Measurements from ENCODE around the gene TMEM95.
"Not testable (repeated sequence)": the region's sequence is repeated elsewhere in the genome, so short reads cannot be mapped to it uniquely, and the experiment has no call there.

The TMEM95 gene

DNA sequence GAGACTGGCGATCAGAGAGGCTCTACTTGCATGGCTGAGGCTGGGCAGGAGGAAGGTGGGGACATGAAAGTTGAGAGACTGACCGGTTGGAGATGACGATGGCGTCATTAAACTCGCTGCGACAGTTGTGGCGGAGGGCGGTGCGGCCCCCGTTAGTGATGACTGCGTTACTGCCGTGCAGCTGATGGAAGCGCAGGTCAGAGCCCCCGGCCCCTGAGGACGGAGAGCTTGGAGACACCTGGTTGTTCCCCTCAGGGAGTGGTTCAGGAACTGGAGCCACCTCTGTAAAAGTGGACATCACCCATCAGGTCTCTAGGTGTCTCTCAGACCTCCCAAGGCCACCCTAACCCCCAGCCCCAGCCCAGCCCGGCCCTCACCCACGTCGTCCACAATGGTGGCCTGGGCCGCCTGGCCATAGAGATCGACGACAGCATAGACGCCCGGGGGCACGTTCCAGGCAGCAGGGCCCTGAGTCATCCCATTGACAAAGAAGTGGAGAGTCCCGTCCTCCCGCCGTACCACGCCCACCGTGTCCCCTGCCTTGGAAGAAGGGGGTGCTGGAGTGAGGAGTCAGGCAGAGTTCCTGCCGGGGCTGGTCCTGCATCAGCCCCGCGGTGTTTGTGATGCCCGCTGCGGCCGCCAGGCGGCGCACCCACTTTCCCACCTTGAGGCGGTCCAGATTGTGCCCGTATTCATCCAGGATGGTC, 31.1 kb upstream of the TMEM95 start:
- DNase-seq = no peak

DNA sequence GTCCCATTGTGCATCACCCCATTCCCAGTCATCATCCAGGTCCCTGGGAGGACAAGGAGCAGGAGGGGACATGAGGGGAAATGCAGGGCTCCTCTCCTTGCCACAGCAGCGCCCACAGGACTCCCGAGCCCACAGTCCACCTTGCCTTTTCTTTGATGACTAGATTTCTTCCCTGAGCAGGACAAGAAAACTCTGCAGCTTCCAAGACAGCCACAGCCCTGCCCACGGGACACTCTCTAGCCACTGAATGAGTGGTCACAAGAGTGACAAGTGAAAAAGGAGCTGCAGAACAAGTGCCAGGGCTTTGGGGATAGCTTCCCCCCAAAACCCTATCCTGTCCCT, 30.5 kb upstream of the TMEM95 start:
- DNase-seq = no peak

DNA sequence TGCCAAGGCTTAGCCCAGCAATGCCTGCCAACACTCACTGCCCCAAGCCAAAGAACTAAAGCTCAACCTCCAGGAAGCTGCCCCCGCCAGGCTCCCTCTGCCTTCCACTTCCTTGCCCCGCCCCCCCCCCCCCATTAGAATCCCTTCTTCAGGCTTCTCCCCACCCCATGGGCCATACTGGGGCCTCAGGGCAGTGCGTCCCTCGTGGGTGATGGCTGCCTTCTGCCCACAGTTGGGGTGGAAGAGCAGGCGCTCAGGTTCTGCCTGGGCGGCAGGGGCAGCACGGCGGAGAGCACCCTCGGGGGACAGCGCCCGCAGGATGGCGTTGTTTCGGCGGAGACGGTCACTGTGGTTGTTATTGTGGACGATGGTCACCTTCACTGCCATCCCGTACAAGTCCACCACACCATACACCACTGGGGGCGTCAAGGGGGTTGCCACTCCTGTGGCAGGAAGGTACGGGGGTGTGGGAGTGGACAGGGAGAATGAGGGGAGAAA, 29.9 kb upstream of the TMEM95 start:
- no peak for DNase-seq

DNA sequence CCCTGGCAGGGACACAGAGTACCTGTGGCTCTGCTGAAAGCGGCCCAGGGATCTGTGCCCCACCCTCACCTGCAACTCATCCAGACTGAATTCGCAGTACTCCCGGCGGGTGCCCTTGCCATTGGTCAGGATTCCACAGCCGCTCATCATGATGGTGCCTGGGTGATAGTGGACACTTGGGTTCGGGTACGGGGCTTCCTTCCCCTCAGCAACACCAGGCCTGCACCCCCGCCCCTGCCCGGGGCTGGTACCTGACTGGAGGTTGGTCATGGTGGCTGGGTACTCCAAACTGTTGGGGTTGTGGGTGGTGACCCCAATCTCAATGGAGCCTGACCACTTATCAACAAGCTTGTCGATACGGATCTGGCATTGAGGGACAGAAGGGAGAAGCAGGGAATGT, 28.8 kb upstream of the TMEM95 start:
- no peak for DNase-seq

DNA sequence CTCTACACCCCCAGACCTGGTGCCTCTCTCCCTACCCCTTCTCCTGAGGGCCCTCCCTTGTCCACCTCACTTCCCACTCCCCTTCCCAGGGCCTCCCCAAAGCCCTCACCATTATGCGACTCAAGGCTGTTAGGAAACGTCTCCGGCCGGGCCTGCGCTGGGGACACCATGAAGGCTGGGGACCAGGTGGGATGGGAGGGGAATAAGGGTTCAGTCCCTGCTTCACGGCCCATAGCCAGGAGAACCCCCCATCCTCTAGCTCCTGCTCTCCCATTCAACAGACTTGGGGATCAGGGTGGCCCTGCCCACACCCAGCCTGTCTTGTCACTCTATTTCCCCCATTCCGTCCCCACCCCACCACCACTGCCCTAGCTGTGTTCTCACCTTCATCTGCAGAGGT, 27.9 kb upstream of the TMEM95 start:
- DNase-seq = no peak

DNA sequence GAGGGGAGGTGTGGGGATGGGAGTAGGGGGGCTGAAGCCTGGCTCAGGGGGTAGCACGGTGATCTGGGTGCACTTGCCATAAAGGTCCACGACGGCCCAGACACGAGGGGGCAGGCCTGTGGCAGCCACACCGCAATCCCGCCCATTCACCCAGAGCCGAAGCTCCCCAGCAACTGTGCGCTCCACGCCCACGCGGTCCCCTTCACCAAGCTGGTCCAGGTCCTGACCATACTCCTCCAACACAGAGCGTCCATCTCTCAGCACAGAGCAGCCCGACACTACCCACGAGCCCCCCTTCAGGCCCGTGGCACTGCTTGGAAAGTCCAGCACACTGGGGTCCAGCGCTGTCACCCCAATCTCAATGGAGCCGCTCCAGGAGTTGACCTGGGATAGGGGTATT, 27.5 kb upstream of the TMEM95 start:
- DNase-seq = no peak

DNA sequence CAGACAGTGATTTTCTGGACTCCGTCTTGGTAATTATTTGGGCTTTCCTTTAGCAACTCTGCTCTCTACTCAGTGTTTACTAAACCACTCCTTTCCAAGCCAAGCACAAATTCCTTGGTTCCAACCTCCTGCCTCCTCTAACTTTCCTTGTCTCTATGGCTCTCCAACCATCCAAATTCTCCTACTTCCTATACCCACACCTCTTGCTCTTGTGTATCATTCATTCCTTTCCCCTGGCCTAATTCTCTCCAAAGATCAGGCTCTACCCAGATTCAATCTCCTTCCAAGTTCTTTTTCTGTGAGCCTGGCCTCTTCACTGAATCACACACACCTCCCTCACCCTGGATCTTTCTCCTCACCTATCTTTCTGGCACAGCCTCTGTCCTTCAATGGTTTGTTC, 26.9 kb upstream of the TMEM95 start:
- DNase-seq = no peak

DNA sequence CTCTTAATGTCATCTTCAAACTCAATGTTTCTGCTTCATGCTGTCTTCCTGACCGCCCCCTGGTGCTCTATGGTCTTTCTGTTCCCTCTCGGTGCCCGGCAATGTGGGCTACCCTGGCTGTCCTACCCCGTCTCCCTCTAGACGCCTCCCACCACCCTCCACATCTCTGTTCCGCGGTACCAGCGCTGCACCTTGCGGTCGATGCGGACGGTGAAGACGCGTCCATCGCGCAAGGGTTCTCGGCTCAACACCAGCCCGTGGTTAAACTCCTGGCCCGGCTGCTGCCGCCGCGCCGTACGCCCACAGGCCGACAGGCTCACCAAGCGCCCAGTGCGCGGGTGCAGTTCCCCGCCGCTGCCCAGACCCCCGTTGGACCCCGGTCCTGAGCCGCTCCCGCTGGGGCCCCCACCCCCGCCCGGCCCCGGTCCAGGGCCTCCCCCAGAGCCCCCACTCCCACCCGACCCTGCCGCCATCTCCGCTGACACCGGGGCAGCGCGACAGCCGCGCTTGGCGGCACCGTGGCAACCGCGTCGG, 26.0 kb upstream of the TMEM95 start, which contains the start of gene NEURL4:
Gene NEURL4, minus strand, starts transcription at position 496 of the 534 bp plus-strand sequence. Its CDS starts 23 bp downstream, at position 473.
- DNase-seq = no peak

DNA sequence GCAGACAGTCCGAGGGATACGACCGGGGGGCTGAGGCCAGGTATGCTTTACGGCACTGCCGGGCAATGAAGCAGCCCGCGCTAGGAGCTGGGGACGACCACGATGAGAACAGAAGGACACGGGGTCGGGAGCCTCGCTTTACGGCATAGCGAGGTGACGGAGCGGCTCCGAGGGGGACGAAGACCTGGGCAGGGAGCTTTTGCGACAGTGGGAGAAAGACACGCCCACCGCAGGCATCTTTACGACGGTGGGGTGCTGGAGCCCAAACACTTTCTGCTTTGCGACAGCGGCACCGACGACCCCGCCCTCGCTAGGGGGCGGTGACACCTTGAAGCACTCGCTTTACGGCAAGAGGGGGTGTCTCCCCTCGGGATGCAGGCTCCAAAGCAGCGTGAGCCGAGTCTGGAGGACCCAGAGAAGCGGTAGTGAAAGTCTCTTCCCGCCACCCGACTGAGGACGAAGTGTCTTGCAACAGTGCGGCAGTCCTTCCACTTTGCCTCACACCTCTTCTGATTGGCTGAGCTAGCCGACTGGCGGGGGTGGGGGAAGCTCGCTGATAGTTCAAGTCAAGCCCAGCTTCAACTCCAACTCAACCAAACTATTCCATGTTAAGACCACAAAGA, 25.5 kb upstream of the TMEM95 start:
- DNase-seq = peak; percentile 68

DNA sequence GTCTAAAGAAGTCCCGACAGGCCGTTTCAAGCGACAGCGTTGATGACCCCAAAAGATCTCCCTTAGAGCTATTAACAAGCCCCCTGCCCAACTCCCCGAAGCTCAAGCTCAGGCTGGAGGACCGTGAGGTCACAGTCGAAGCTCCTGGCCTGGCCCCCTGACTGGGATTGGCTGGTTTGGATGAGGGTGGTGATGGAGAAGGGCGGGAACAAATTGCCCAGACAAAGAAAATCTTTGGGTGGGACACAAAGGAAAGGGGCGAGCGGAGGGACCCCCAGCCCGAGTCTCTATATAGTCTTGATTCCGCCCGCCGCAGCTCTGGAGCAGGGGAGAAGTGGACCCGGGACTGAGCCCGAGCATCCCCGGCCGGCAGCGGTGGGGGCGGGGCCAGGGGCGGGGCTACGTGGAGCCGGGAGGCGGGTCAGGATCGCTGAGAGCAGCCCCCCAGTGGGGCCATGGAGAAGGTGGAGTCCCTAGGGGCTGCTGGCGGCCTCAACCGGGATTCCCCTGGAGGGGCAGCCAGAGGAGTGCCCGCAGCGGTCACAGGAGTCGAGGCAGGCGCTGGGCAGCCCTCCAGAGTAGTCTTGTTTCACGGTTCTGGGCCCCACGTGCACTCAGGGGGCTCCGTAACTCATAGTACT, 24.8 kb upstream of the TMEM95 start:
- no peak for DNase-seq

DNA sequence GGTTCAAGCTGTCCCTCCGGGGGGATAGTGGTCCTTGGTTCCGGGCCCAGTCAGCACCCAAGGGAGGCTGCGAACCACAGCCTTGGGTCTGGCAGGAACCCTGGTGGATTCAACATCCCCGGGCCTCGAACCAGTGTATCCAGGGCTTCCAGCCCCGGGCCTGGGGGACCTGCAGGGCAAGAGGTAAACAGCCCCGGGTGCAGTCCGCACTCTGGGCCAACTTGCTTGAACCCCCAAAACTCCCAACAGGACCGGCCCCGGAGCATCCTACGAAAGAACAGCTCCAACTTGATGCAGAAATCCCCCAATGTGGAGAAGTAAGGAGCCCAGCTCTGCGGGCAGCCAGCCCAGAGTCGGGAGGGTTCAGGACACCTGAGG, 24.3 kb upstream of the TMEM95 start:
- DNase-seq = no peak

DNA sequence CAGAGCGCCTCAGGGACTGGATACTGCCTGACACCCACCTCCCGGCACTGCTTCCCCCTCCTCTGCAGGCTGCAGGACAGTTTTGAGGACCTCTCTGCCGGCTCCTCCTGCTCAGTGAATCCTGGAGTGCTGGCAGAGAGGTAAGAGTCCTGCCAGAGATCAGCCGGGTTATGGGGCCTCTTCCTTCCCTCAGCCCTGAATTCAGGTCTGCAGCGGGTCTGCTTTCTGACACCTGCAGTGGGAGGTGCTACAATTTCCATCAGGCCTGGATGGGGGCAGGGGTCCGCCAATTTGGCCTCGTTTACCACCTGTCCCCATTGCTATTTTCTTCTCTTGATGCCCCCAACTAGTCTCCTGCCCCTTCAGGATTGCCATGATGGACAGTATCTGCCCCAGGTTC, 22.8 kb upstream of the TMEM95 start:
- DNase-seq = no peak

DNA sequence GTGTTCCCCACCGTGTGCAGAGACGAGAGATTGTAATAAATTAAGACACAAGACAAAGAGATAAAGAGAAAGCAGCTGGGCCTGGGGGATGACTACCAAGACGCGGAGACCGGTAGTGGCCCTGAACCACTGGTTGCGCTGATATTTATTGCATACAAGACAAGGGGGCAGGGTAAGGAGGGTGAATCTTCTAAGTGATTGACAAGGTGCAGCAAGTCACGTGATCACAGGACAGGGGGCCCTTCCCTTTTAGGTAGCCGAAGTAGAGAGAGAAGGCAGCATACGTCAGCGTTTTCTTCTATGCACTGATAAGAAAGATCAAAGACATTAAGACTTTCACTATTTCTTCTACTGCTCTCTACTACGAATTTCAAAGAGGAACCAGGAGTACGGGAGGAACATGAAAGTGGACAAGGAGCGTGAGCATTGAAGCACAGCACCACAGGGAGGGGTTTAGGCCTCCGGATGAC, 22.3 kb upstream of the TMEM95 start:
- DNase-seq = not testable (repeated sequence)

DNA sequence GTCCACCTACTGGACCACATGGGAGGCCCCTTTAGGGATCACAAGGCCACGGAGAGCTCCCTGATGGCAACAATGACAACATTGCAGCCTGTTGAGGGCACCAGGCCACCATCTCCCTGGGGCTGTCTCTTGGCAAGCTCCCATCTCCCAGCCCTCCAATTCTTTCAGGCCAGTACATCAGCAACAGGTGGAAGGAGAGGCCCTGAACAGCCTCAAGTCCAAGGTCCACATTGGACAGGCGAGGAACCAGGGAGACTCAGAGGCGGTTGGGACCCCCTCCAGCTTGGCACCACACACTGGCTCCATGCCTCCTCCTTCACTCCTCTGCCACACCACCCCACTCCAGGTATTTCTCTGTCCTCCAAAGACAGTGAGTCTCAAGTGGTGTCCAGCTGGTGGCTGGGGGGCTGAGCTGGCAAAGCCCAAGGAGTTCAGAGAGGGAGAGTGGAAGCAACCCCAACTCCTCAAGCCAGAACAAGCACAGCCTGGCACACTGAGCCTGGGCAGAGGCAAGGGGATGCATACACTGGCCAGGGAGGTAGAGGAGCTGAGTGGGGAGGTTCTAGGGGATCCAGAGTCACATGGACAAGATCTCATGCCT, 19.9 kb upstream of the TMEM95 start:
- no peak for DNase-seq

DNA sequence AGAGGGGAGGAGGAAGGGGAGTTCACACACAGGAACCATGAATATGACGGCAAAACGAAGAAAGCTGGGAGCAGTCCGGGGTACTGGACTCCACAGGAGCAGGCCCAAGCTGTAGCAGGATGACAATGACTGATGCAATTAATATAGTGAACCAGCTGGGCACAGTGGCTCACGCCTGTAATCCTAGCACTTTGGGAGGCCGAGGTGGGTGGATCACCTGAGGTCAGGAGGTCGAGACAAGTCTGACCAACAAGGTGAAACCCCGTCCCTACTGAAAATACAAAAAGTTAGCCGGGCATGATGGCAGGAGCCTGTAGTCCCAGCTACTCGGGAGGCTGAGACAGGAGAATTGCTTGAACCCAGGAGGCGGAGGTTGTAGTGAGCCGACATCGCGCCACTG, 19.2 kb upstream of the TMEM95 start:
- not testable (repeated sequence) for DNase-seq

DNA sequence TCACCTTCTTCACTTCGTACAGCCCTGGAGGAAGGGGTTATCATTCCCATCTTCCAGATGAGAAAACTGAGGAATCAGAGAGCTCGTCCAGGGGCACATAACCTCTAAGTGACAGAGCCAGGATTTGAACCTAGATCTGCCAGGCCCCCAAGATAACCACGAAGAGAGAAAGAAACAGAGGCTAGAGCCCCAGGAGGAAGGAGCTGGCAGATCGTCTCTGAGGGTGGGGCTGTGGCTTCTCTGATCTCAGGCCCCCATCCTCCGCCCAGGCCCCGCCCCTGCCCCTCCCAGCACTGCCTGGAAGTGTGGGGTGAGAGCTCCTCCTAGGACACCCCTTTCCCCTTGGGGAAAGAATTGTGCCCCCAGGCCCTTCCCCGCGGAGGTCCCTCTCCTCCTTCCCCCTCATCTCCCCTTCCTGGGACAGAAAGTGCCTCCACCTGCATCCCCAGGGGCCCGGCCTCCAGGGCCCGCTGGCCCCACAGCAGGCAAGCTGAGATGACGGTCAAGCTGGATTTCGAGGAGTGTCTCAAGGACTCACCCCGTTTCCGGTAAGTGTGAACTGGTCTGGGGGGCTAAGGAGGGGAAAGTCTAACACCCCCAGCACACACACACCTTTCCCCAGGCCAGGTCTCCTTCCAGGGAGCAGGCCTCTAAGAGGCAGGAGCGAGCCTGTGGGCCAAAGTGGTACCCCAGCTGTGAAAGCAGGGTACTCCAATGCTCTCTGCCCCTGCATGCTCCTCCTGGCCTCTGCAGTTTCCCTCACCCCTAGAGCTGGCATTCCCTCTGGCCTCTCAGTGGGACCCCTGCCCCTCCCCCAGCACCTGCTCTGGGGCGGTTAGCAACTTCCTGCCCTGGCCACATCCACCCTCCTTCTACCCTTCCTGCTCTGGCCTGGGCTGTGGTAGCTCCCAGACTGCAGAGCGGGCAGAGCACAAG, 18.4 kb upstream of the TMEM95 start, which contains the start of gene ACAP1:
Gene ACAP1, plus strand, starts transcription at position 290 of the 936 bp plus-strand sequence. Its CDS starts 206 bp downstream, at position 496.
- no peak for DNase-seq

DNA sequence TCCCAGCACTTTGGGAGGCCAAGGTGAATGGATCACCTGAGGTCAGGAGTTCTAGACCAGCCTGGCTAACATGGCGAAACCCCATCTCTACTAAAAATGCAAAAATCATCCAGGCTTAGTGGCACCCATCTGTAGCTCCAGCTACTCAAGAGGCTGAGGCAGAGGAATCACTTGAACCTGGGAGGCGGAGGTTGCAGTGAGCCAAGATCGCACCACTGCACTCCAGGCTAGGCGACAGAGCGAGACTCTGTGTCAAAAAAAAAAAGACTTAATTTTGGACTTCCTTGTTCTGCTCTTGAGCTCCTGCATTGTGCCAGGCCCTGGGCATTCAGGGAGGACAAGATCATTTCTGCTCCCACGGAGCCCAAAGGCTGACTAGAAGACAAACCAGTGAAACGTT, 17.4 kb upstream of the TMEM95 start:
- DNase-seq = not testable (repeated sequence)

DNA sequence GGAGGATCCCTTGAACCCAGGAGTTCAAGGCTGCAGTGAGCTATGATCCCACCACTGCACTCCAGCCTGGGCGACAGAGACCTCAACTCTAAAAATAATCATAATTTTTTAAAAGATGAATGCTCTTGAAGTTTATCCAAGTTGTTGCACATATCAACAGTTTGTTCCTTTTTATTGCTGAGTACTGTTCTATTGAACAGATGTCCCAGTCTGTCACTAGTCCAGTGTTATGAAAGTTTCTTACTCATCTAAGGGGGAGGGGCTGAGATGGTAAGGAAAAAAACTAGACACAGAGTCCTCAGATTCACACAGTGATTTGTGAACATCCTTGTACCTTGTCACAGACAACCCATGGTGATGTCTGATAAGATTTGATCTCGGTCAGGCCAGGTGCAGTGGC, 14.8 kb upstream of the TMEM95 start:
- no peak for DNase-seq

DNA sequence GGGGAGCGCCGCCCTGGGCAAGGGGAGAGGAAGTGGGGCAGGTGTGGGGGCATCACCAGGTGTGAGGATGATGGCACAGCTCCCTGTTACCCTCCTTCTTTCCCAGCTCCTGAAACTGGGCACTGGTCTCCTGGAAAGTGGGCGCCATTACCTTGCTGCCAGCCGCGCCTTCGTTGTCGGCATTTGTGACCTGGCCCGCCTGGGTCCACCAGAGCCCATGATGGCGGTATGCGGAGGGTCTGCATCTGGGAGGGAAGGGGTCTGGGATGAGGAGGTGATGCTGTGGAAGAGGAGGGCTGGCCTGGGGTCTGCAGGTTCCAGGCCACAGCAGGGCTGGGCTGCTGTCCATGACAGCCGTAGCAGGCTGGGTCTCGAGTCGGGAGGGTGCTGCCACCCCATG, 13.1 kb upstream of the TMEM95 start:
- no peak for DNase-seq

DNA sequence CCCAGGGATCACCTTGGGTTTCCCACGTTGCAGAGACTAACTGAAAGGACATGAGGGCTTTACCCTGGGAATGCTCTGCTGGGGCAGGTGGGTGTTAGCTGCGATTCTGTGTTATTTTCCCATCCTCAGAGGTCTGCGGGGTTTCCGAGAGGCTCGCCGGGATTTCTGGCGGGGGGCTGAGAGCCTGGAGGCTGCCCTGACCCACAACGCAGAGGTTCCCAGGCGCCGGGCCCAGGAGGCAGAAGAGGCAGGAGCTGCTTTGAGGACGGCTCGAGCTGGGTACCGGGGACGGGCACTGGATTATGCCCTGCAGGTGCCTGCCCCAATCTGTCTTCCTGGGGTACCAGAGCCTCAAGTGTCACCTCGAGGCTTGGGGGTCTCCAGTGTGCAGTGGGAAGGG, 11.7 kb upstream of the TMEM95 start:
- no peak for DNase-seq

DNA sequence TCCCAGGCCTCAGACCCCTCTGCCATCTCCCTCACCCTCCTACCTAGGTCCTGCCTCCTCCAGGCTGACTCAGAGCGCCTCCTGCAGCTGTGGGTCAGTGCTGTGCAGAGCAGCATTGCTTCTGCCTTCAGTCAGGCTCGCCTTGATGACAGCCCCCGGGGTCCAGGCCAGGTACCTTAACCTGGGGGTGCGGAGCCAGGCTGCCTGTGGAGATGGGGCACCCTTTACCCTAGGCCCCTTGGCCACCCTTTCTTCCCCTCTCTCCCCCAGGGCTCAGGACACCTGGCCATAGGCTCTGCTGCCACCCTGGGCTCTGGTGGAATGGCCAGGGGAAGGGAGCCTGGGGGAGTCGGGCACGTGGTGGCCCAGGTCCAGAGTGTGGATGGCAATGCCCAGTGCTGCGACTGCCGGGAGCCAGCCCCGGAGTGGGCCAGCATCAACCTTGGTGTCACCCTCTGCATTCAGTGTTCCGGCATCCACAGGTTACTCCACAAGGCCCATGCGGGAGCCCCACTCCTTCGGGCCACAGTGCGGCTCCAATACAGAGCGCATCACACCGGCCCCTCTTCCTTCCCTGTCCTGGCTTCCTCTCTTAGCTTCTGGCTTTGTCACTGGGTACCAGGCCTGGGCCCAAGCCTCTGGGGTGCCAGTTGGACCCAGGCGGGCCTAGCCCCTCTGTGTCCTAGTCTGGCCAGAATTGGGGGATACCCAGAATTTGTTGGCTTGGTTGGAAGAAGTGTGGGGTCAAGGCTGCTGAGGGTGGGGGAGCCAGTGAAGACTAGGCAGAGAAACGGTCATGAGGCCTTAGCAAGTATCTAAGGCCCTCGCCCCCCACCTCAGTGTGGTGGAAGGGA, 8.0 kb upstream of the TMEM95 start:
- DNase-seq = no peak
